ENCODE data around the gene LYSMD2. TPM values are rescaled to one million over a fixed set of nuclear protein-coding genes. Genes with fewer than 3 reads are reported as not detected.

Gene LYSMD2
- polyA plus RNA-seq, 3 donors, result 33.2 to 64.7 (median 50.5) TPM

DNA sequence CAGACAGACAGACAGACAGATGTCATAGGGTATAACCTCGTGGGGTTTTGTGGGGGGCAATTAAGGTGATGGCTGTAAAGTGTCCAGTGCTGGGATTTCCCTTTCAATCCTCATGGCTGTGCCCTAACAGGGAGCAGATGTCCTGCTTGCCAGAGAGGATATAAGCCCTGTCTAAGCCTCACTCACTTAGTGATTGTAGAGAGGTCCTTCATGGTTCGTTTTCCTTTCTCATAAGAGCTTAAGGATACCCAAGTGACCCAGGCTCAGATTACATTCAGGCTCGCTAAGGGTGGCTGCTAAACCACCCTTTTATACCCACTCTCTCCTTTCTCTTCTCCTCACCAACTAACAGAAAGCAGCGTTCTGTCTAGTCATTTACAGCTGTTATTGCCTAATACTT is 19.2 kb downstream of the LYSMD2 start:
- Histone ChIP-seq H3K4me1 (ENCODE audit: control insufficient read depth in 1 of 2, insufficient read depth in 2 of 2, low read length in 2 of 2) (no peaks in the 10 kb centered on the region), H4K20me1 (ENCODE audit: insufficient read depth, low read length) (peaks cover 7% of the 10 kb centered on the region), H2AFZ (ENCODE audit: insufficient read depth, low read depth, low read length, poor library complexity, severe bottlenecking) (no peak overlapping the region), H3K9me3 (replicated peaks in 1 of 2; ENCODE audit: control insufficient read depth in 1 of 2, insufficient read depth in 1 of 2, low read length in 2 of 2) (no peaks in the 10 kb centered on the region), H3K79me2 (ENCODE audit: insufficient read depth, low read length) (no peaks in the 10 kb centered on the region), H3K27ac (ENCODE audit: low read depth in 1 of 2, low read length in 2 of 2) (peak overlapping the region in 1 of 2 donors; percentile 15), H3K27me3 (ENCODE audit: control insufficient read depth in 2 of 2, insufficient read depth in 2 of 2, low read length in 2 of 2) (no peaks in the 10 kb centered on the region), H3K9ac (ENCODE audit: insufficient read depth, low read length, poor library complexity, severe bottlenecking) (no peak overlapping the region), H3K36me3 (replicated peaks in 1 of 2; ENCODE audit: control insufficient read depth in 1 of 2, insufficient read depth in 2 of 2, low read length in 2 of 2) (peaks cover 24 to 32% of the 10 kb centered on the region in 2 donors), H3K4me3 (replicated peaks in 1 of 3; ENCODE audit: low read depth in 2 of 3, low read length in 3 of 3) (no peak overlapping the region), H3K4me2 (replicated peaks; ENCODE audit: extremely low read depth, low read length, poor library complexity, severe bottlenecking) (no peak overlapping the region)
- WGBS (ENCODE audit: insufficient coverage), result 100% methylated on average over 1 of the region's 4 CpGs
- TF ChIP-seq CTCF (IDR thresholded peaks at IDR 0.05), result no peak
- Mint-ChIP-seq H3K4me3 (no peak overlapping the region), H3K27me3 (ENCODE audit: low read depth in 3 of 3) (peaks cover 0 to 3% (median 0%) of the 10 kb centered on the region in 3 donors), H3K9me3 (peaks cover 0 to 5% (median 0%) of the 10 kb centered on the region in 7 donors), H3K36me3 (peaks cover 24 to 25% of the 10 kb centered on the region in 2 donors), H3K27ac (peak overlapping the region in 2 of 7 donors; percentile 46 to 48), H3K4me1 (peaks cover 4% of the 10 kb centered on the region)
- intact Hi-C loops (cut with micrococcal nuclease), result loop anchor here in 1 of 2 donors (10.0 kb wide), 1 partner anchor 47 kb away; no protein-coding TSS in a partner anchor
- DNase-seq, result no peak

- H3K27me3 ChIP-seq (ENCODE audit: control insufficient read depth in 2 of 2, insufficient read depth in 2 of 2, low read length in 2 of 2), result no peaks in the 10 kb centered on the region
- peaks cover 4% of the 10 kb centered on the region for H3K4me1 Mint-ChIP-seq
- H3K79me2 ChIP-seq (ENCODE audit: insufficient read depth, low read length), result no peaks in the 10 kb centered on the region
- H3K36me3 ChIP-seq (replicated peaks in 1 of 2; ENCODE audit: control insufficient read depth in 1 of 2, insufficient read depth in 2 of 2, low read length in 2 of 2), result peaks cover 0 to 3% of the 10 kb centered on the region in 2 donors
- no peak overlapping the region for H3K27ac Mint-ChIP-seq
- no peak overlapping the region for H3K4me3 ChIP-seq (replicated peaks in 1 of 3; ENCODE audit: low read depth in 2 of 3, low read length in 3 of 3)
- H3K27ac ChIP-seq (ENCODE audit: low read depth in 1 of 2, low read length in 2 of 2), result no peak overlapping the region
- no peak overlapping the region for H3K9ac ChIP-seq (ENCODE audit: insufficient read depth, low read length, poor library complexity, severe bottlenecking)
- intact Hi-C loops (cut with micrococcal nuclease), result loop anchor here in 1 of 2 donors (10.0 kb wide), 1 partner anchor 50 kb away; no protein-coding TSS in a partner anchor
- no peaks in the 10 kb centered on the region for H4K20me1 ChIP-seq (ENCODE audit: insufficient read depth, low read length)
- WGBS (ENCODE audit: insufficient coverage), result 100% methylated on average over 1 of the region's 1 CpG
- peaks cover 0 to 3% (median 0%) of the 10 kb centered on the region in 7 donors for H3K9me3 Mint-ChIP-seq
- H3K36me3 Mint-ChIP-seq, result peaks cover 2 to 4% of the 10 kb centered on the region in 2 donors
- no peak overlapping the region for H2AFZ ChIP-seq (ENCODE audit: insufficient read depth, low read depth, low read length, poor library complexity, severe bottlenecking)
- no peak overlapping the region for H3K4me2 ChIP-seq (replicated peaks; ENCODE audit: extremely low read depth, low read length, poor library complexity, severe bottlenecking)
- no peak for TF ChIP-seq CTCF (IDR thresholded peaks at IDR 0.05)
- DNase-seq, result no peak
- no peak overlapping the region for H3K4me3 Mint-ChIP-seq
- no peaks in the 10 kb centered on the region for H3K4me1 ChIP-seq (ENCODE audit: control insufficient read depth in 1 of 2, insufficient read depth in 2 of 2, low read length in 2 of 2)
- H3K27me3 Mint-ChIP-seq (ENCODE audit: low read depth in 3 of 3), result peaks cover 0 to 3% (median 0%) of the 10 kb centered on the region in 3 donors
- no peaks in the 10 kb centered on the region for H3K9me3 ChIP-seq (replicated peaks in 1 of 2; ENCODE audit: control insufficient read depth in 1 of 2, insufficient read depth in 1 of 2, low read length in 2 of 2)
These were observed 22.5 kb downstream of the LYSMD2 start for GRCh38 chr15:51714911-51715310.

Measured in CD14-positive monocyte (primary cell).